Measurements from ENCODE around the gene PRPH.

The PRPH gene

DNA sequence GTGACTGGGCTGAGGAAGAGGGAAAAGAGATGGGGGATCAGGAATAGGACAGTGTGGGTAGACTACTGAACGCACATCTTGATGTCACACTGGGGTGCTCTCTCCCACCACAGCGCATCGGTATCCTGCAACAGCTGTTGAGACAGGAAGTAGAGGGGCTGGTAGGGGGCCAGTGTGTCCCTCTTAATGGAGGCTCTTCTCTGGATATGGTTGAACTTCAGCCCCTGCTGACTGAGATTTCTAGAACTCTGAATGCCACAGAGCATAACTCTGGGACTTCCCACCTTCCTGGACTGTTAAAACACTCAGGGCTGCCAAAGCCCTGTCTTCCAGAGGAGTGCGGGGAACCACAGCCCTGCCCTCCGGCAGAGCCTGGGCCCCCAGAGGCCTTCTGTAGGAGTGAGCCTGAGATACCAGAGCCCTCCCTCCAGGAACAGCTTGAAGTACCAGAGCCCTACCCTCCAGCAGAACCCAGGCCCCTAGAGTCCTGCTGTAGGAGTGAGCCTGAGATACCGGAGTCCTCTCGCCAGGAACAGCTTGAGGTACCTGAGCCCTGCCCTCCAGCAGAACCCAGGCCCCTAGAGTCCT lies 35.2 kb downstream of the PRPH start:
- Histone ChIP-seq H3K36me3 (replicated peaks; ENCODE audit: insufficient read depth, low read length) (peaks cover 4% of the 10 kb centered on the region; the same call in 1 of the 2 replicates), H3K9me2 (replicated peaks; ENCODE audit: insufficient read depth, low read length) (no peaks in the 10 kb centered on the region), H3K9ac (ENCODE audit: low read length) (no peak overlapping the region), H3K4me1 (ENCODE audit: low read length) (no peaks in the 10 kb centered on the region), H3K4me3 (ENCODE audit: low read length) (no peak overlapping the region), H3F3A (ENCODE audit: insufficient read depth, low read length) (peaks cover 12% of the 10 kb centered on the region), H3K27me3 (replicated peaks; ENCODE audit: insufficient read depth, low read length) (peaks cover 5% of the 10 kb centered on the region; the same call in 1 of the 2 replicates), H2AFZ (ENCODE audit: low read length) (no peak overlapping the region), H3K9me3 (replicated peaks; ENCODE audit: insufficient read depth, low read length) (no peaks in the 10 kb centered on the region), H3K79me2 (ENCODE audit: low read length) (no peaks in the 10 kb centered on the region), H4K20me1 (ENCODE audit: insufficient read depth, low read length) (no peaks in the 10 kb centered on the region), H3K27ac (ENCODE audit: low read length) (no peak overlapping the region), H3K4me2 (ENCODE audit: low read depth, low read length) (no peak overlapping the region)
- TF ChIP-seq, protein P1, sequence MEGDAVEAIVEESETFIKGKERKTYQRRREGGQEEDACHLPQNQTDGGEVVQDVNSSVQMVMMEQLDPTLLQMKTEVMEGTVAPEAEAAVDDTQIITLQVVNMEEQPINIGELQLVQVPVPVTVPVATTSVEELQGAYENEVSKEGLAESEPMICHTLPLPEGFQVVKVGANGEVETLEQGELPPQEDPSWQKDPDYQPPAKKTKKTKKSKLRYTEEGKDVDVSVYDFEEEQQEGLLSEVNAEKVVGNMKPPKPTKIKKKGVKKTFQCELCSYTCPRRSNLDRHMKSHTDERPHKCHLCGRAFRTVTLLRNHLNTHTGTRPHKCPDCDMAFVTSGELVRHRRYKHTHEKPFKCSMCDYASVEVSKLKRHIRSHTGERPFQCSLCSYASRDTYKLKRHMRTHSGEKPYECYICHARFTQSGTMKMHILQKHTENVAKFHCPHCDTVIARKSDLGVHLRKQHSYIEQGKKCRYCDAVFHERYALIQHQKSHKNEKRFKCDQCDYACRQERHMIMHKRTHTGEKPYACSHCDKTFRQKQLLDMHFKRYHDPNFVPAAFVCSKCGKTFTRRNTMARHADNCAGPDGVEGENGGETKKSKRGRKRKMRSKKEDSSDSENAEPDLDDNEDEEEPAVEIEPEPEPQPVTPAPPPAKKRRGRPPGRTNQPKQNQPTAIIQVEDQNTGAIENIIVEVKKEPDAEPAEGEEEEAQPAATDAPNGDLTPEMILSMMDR (IDR thresholded peaks at IDR 0.05; ENCODE audit: low read length): no peak
- TF ChIP-seq EZH2 (optimal IDR thresholded peaks at IDR 0.05; ENCODE audit: low read depth, low read length): no peak
- TF ChIP-seq EZH2phosphoT487 (IDR thresholded peaks at IDR 0.05; ENCODE audit: low read length): no peak
- DNase-seq: no peak

DNA sequence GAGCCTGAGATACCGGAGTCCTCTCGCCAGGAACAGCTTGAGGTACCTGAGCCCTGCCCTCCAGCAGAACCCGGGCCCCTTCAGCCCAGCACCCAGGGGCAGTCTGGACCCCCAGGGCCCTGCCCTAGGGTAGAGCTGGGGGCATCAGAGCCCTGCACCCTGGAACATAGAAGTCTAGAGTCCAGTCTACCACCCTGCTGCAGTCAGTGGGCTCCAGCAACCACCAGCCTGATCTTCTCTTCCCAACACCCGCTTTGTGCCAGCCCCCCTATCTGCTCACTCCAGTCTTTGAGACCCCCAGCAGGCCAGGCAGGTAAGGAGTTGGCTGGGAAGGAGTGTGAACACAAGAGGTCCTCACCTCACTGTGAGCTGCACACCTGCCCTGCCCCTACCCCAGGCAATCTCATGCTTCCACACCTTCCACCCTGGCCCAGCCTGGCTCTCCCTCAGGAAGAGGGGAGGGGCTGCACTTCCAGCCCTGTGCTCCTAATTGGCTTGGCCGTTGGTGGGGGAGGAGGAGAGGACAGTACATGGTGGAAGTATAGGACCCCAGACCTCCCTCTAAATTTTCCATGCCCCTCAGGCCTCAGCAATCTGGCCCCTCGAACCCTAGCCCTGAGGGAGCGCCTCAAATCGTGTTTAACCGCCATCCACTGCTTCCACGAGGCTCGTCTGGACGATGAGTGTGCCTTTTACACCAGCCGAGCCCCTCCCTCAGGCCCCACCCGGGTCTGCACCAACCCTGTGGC lies 35.9 kb downstream of the PRPH start:
- Histone ChIP-seq H2AFZ (ENCODE audit: low read length) (no peak overlapping the region), H3K9me3 (replicated peaks; ENCODE audit: insufficient read depth, low read length) (no peaks in the 10 kb centered on the region), H3K27ac (ENCODE audit: low read length) (no peak overlapping the region), H3K9ac (ENCODE audit: low read length) (no peak overlapping the region), H4K20me1 (ENCODE audit: insufficient read depth, low read length) (no peaks in the 10 kb centered on the region), H3K4me3 (ENCODE audit: low read length) (no peak overlapping the region), H3K27me3 (replicated peaks; ENCODE audit: insufficient read depth, low read length) (peaks cover 11% of the 10 kb centered on the region; the same call in 1 of the 2 replicates), H3K4me2 (ENCODE audit: low read depth, low read length) (no peak overlapping the region), H3K9me2 (replicated peaks; ENCODE audit: insufficient read depth, low read length) (no peaks in the 10 kb centered on the region), H3K79me2 (ENCODE audit: low read length) (no peaks in the 10 kb centered on the region), H3K36me3 (replicated peaks; ENCODE audit: insufficient read depth, low read length) (peaks cover 4% of the 10 kb centered on the region; the same call in 1 of the 2 replicates), H3K4me1 (ENCODE audit: low read length) (no peaks in the 10 kb centered on the region), H3F3A (ENCODE audit: insufficient read depth, low read length) (peaks cover 16% of the 10 kb centered on the region)
- no peak for DNase-seq
- TF ChIP-seq EZH2phosphoT487 (IDR thresholded peaks at IDR 0.05; ENCODE audit: low read length) (no peak), EZH2 (optimal IDR thresholded peaks at IDR 0.05; ENCODE audit: low read depth, low read length) (no peak)
- TF ChIP-seq, protein P1 (IDR thresholded peaks at IDR 0.05; ENCODE audit: low read length): no peak

DNA sequence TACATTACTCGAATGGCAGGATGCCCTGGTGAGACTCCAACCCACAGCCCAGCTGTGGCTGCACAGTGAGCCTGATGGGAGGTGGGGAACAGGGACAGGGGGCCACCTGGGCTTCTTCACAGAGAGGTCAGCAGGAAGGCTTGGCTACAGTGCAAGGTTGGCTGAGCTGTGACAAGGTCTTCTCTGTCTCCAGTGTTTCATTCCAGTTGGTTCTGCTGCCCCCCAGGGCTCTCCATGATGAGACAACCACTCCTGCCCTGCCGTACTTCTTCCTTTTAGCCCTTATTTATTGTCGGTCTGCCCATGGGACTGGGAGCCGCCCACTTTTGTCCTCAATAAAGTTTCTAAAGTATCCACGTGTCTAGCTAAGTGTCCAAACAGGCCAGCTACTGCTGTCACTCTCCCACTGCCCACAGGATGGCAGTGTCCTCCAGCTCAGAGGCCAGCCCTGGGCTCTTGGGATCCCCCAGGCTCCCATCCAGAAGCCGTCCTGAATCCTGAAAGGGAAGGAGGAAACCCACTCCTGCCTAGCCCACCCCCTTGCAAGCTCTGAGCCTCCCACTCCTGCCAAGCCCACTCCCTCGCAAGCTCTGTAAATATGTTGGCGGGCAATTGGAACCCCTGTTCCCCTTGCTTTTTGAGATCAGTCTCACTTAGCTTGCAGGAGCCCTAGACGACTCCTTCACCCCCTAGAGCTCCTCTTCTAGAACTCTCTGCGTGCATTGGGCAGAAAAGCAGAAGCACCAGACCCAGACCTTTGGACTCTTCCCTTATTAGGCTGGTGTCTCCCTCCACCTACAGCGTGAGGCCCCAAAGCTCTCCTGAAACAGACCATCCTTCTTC lies 36.7 kb downstream of the PRPH start:
- H3K4me1 ChIP-seq (ENCODE audit: low read length): no peaks in the 10 kb centered on the region
- H3K4me2 ChIP-seq (ENCODE audit: low read depth, low read length): no peak overlapping the region
- H3K79me2 ChIP-seq (ENCODE audit: low read length): no peaks in the 10 kb centered on the region
- H3K27me3 ChIP-seq (replicated peaks; ENCODE audit: insufficient read depth, low read length): peaks cover 14% of the 10 kb centered on the region
- no peaks in the 10 kb centered on the region for H3K9me3 ChIP-seq (replicated peaks; ENCODE audit: insufficient read depth, low read length)
- no peak for DNase-seq
- no peaks in the 10 kb centered on the region for H4K20me1 ChIP-seq (ENCODE audit: insufficient read depth, low read length)
- no peak overlapping the region for H2AFZ ChIP-seq (ENCODE audit: low read length)
- peaks cover 16% of the 10 kb centered on the region for H3F3A ChIP-seq (ENCODE audit: insufficient read depth, low read length)
- no peaks in the 10 kb centered on the region for H3K9me2 ChIP-seq (replicated peaks; ENCODE audit: insufficient read depth, low read length)
- H3K27ac ChIP-seq (ENCODE audit: low read length): no peak overlapping the region
- H3K9ac ChIP-seq (ENCODE audit: low read length): no peak overlapping the region
- TF ChIP-seq, protein P1 (IDR thresholded peaks at IDR 0.05; ENCODE audit: low read length): peak; percentile 47
- TF ChIP-seq EZH2phosphoT487 (IDR thresholded peaks at IDR 0.05; ENCODE audit: low read length) (no peak), EZH2 (optimal IDR thresholded peaks at IDR 0.05; ENCODE audit: low read depth, low read length) (no peak)
- H3K4me3 ChIP-seq (ENCODE audit: low read length): no peak overlapping the region
- H3K36me3 ChIP-seq (replicated peaks; ENCODE audit: insufficient read depth, low read length): no peaks in the 10 kb centered on the region; the same call in 1 of the 2 replicates

All from MM.1S (cell line).